AG09309 (cell line): Measurements from ENCODE around the gene ZSCAN2.
A peak's percentile ranks its signal among the peaks of the same experiment; 100 is the strongest.

Source experiments
- DNase-seq: peaks from one replicate; pipeline ENCODE4 v3.0.0-alpha.2; 2010; ENCODE audit warnings: low read depth
- H3K4me3 ChIP-seq: 2 replicates; pipeline ENCODE4 v1.5.1; 2011; ENCODE audit warnings: mild to moderate bottlenecking, low read depth, low read length, moderate library complexity; ENCODE audit not compliant: control insufficient read depth
- TF ChIP-seq, protein P1 (sequence below): IDR thresholded peaks from 2 replicates; pipeline ENCODE4 v1.5.1; 2011; ENCODE audit warnings: mild to moderate bottlenecking, low read depth, low read length, inconsistent platforms; ENCODE audit not compliant: insufficient read depth, control insufficient read depth; ENCODE audit errors: missing control alignments

The ZSCAN2 gene

DNA sequence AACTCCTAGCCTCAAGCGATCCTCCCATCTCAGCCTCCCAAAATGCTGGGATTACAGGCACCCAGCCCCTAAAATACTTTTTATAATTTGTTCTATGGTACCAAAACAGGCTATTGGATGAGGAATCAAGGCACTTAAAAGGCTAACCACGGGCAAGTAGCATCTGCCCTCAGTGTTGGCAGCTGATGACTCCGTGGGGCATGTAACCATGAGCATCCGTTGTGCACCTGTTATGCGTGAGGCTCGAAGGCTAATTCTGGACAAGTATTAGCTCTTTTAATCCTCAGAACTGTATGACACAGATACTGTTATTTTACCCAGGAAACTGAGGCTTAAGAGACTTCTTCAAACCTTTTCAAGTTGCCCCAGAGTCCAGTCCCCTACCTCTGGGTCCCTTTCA, 43.0 kb downstream of the ZSCAN2 start:
- TF ChIP-seq, protein P1, sequence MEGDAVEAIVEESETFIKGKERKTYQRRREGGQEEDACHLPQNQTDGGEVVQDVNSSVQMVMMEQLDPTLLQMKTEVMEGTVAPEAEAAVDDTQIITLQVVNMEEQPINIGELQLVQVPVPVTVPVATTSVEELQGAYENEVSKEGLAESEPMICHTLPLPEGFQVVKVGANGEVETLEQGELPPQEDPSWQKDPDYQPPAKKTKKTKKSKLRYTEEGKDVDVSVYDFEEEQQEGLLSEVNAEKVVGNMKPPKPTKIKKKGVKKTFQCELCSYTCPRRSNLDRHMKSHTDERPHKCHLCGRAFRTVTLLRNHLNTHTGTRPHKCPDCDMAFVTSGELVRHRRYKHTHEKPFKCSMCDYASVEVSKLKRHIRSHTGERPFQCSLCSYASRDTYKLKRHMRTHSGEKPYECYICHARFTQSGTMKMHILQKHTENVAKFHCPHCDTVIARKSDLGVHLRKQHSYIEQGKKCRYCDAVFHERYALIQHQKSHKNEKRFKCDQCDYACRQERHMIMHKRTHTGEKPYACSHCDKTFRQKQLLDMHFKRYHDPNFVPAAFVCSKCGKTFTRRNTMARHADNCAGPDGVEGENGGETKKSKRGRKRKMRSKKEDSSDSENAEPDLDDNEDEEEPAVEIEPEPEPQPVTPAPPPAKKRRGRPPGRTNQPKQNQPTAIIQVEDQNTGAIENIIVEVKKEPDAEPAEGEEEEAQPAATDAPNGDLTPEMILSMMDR, result no peak
- no peak overlapping the region for H3K4me3 ChIP-seq
- no peak for DNase-seq

DNA sequence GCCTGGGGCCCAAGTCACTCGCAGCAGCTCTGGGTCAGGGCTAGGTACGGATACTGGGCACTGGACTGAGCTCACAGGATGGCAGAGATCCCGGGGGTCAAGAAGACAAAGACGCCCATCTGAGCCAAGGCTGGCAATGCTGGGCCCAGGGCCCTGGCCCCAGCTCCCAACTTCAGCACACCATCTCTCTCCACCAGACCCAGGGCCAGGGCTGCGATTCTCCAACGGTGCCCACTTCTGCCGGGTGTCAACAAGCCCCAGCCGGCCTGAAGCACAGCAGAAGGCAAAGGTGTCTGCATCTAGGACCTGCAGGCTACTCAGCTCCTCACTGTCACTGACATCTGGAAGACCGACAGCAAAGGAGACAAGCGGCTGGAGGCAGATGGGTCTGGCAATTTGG, 44.7 kb downstream of the ZSCAN2 start:
- TF ChIP-seq, protein P1, result no peak
- no peak overlapping the region for H3K4me3 ChIP-seq
- no peak for DNase-seq

- no peak overlapping the region for H3K4me3 ChIP-seq
- TF ChIP-seq, protein P1, result no peak
- DNase-seq, result no peak
Observed at GRCh38 chr15:84645997-84646396, 45.2 kb downstream of the ZSCAN2 start.

GRCh38 chr15:84647726-84648125, 46.9 kb downstream of the ZSCAN2 start:
- H3K4me3 ChIP-seq, result no peak overlapping the region
- TF ChIP-seq, protein P1, result no peak
- no peak for DNase-seq

- no peak overlapping the region for H3K4me3 ChIP-seq
- TF ChIP-seq, protein P1, result no peak
- no peak for DNase-seq
Observed at GRCh38 chr15:84648539-84648938, 47.7 kb downstream of the ZSCAN2 start.

DNA sequence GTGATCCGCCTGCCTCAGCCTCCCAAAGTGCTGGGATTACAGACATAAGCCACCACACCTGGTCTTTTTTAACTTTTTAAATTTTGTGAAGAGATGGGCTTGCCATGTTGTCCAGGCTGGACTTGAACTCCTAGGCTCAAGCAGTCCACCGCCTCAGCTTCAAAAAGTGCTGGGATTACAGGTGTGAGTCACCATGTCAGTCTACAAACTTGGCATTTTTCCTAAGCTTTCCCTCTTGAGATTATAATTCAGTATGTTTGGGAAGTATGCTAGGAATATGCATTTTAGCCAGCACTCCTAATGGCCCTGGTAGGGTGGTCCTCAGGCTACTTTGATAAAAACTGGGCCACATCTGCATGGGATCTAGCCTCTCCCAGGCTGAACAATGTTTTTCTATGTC, 48.9 kb downstream of the ZSCAN2 start:
- no peak overlapping the region for H3K4me3 ChIP-seq
- DNase-seq, result no peak
- TF ChIP-seq, protein P1, result no peak

GRCh38 chr15:84653584-84653909, 52.7 kb downstream of the ZSCAN2 start:
- no peak for DNase-seq
- peak overlapping the region; percentile 55 for H3K4me3 ChIP-seq
- TF ChIP-seq, protein P1, result no peak
